KG1 (cell line): ENCODE data around the gene RMND5B.
"Not testable (repeated sequence)": the region's sequence is repeated elsewhere in the genome, so short reads cannot be mapped to it uniquely, and the experiment has no call there.

ENCODE experiments used
- DNase-seq: peaks from one replicate; lab custom pipeline; 2025; lab: John Stamatoyannopoulos, UW

RMND5B gene

DNA sequence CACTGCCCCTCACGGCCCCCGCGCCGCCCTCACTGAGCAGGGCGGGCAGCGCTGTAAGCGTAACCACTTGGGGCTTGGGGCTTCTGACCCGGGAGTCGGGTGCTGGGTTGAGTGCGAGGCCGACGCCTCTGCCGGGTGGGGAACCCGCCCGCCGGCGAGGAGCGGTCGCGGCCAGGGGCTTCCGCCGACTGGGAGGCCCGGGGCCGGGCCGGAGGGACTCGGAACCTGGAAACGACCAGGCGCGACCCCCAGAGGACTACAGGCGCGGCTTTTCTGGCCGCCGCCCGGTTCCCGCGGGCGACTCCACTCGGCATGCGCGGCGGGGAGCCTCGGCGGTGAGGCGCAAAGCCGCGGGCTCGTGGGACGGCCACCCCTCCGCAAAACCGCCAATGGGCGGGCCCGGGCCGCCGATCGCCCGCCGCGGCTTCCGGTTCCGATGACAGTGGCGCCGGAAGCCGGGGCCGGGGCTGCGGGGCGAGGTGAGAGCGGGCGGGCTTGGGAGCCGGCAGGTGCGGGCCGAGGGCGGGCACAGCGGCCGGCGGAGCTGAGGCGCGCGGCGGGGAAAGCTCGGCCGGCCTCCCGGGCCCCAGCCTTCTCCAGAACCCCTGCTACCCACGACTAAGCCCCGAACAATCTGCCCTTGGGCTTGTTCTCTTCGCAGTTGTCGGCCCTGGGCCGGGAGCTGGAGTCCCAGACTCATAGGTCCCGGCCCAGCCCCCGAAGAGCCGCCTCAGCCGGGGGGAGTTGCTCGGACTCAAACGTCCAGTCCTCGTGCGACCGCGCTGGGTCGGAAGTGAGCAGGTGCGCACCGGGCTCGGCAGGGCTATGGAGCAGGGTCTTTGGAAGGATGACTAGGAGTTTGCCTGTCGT is at the start of gene RMND5B:
Gene RMND5B (plus strand): TSS at position 439 of the 870 bp plus-strand sequence. CDS start 7,106 bp downstream, outside the sequence.
- DNase-seq: peak; percentile 68

DNA sequence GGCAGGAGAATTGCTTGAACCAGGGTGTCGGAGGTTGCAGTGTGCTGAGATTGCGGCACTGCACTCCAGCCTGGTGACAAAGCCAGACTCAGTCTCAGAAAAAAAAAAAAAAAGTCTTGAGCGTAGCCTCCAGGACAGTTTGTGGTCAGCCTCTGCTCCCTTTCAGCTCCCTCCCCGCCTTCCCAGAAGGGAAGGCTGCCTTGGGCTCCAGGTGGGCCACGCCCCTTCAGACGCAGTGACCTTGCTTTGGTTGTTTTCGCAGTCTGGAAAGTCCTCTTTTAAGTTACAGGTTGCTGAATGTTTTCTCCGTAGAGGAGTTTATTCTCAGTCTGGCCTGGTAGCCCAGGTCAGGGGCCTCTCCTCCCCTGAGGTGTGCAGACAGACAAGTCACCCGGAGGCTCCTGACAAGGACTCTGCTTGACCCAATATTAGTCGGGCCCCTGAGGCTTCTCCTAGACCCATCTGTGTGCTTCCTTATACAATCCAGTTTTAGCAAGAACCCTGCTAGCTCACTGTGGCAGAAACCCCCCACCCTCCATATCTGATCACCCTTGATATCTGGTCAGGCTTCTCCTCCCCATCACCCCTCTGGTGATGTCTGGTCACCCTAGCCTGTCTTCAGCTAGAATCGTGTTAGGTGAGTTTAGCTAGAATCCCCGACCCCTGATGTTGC is 49.1 kb upstream of the RMND5B start:
- DNase-seq: no peak

DNA sequence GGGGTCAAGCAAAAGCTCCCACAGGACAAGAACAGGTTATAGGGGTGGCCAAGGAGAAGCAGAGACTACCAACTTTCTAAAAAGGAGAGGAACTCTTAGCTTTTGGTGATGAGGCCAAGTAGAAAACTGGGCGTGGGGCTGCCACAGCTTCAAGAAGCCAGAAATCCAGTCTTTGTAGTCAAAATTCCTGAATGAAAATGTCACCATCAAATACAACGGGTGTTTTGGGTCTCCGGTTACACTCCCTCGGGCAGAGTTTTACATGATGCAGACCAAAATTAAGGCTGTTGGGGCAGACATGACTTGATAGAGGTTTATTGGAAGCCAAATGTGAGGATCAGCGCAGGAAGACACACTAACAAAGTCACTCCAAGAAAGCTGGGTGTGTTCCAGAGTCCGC is 46.9 kb upstream of the RMND5B start:
- DNase-seq: no peak

- no peak for DNase-seq
Observed at GRCh38 chr5:178085316-178085715, 45.5 kb upstream of the RMND5B start.

GRCh38 chr5:178086266-178086665 is 44.5 kb upstream of the RMND5B start:
- no peak for DNase-seq

DNA sequence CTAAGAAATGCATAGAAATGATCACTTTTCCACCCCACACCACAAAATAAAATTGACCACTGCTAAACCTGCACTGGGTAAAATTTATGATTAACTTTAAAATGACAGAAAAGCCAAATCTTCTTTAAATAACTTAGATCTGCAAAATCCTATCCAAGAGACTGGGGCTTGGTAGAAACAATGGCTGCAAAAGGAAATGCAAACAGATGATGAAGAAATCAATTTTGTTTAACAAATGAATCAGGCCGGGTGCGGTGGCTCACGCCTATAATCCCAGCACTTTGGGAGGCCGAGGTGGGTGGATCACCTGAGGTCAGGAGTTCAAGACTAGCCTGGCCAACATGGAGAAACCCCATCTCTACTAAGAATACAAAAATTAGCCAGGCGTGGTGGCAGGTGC is 43.6 kb upstream of the RMND5B start:
- not testable (repeated sequence) for DNase-seq

DNA sequence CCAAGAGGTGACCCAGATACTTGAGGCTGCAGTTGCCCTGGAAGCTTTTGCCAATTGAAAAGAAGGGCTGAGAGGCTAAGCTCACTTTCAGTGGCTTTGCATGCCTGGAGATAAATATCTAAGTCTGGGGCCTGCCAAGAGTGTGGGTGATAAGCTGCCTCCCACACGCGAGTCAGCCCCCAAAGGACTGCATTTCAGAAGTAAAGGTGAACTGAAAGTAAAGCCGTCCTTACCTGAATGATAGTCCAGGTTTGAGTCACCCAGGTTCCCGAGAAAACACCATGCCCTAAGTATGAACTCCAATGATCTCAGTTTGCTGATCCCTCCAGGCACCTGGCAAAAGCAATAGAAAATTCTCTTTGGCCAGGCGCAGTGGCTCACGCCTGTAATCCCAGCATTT is 40.0 kb upstream of the RMND5B start:
- no peak for DNase-seq

DNA sequence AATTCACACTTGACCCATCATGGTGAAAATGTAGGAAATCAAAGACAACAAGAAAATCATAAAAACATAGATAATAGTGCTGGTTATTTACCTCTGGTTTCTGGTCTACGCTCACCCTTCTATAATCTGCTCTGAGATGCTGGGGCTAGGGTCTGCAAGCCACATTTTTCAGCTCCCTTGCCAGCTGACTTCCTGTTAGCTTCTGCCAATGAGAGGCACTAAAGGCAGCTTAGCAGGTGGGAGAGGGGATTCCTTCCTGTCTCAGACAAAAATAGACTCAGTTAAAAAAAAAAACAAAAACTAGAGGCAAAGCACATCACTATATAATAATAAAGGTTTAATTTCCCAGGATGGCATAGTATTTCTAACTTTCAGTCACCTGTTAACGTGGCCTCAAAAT is 37.7 kb upstream of the RMND5B start:
- no peak for DNase-seq

- no peak for DNase-seq
Observed at GRCh38 chr5:178094345-178094744, 36.5 kb upstream of the RMND5B start.

DNA sequence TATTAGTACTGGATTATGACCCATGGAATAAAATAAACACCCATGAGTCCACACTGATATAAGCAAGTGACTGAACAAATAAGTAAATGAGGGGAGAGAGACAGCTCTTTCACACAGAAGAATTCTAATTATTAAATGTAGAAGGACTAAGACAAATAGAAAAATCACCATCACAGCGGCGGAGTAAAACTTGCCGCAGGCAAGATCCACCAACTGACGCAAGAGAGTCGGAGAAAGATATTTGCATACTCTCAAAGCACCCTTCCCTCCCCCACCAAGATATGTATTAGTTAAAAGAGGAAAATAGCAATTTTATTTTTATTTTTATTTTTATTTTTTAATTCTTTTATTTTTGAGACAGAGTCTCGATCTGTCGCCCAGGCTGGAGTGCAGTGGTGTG is 32.1 kb upstream of the RMND5B start:
- no peak for DNase-seq

GRCh38 chr5:178103612-178104011 is 27.2 kb upstream of the RMND5B start:
- no peak for DNase-seq

GRCh38 chr5:178104492-178104891 is 26.3 kb upstream of the RMND5B start:
- no peak for DNase-seq

DNA sequence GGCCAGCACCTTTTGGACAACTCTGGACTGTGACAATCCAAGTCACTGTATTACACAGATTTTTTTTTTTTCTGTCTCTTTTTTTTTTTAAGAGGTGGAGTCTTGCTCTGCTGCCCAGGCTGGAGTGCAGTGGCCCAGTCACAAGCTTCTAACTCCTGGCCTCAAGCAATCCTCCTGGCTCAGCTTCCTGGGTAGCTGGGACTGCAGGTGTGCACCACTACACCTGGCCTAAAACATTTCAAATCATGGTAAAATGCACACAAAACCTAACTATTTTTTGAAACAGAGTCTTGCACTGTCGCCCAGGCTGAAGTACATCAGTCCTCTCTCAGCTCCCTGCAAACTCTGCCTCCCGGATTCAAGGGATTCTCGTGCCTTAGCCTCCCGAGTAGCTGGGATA is 24.7 kb upstream of the RMND5B start:
- DNase-seq: no peak

DNA sequence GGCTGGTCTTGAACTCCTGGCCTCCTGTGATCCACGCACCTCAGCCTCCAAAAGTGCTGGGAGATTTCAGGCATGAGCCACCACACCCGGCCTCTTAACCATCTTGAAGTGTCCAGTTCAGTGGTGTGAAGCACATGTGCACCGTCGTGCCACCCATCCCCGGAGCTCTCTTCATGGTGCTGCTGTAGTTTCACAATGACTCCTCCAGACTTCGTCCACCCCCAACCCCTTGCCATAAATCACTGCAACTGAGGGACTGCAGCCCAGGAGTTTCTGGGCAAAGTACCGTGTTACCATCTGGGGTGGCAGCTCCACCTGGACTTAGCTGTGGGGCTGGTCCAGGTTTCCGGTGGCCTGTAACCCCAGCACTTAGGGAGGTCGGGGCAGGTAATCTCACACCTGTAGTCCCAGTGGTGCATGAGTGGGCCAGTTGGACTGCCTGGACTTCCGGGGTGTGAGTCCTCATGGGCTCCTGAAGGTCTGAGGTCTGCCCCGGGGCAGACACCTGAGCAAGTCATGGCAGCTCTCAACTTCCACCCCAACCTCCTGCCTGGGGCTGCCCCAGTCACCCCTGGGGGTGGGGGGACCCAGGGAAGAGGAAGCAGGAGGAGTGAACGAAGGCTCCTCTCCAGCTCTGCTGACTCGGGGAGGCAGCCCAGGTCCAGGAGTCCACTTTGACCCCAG is 24.1 kb upstream of the RMND5B start:
- DNase-seq: no peak

- DNase-seq: no peak
Observed at GRCh38 chr5:178107756-178108310, 23.0 kb upstream of the RMND5B start.

- no peak for DNase-seq
Observed at GRCh38 chr5:178108446-178108845, 22.4 kb upstream of the RMND5B start.

DNA sequence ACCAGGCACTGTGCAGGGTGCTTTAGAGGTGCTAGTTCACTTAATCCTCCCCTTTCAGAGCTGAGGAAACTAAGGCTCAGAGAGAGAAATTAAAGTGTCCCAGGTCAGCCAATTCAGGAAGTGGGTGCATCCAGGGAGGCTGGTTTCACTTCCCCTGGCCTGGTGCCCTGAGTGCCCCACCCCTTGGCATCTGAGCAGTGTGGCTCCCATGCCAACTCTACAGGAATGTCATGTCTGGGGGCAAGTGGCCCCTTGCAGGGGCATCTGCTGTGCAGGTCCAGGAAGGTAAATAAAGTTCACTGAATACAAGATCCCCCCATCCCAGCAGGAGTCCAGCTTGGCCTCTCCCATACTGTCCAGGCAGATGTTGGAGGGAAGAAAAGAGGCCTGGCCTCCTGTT is 21.8 kb upstream of the RMND5B start:
- DNase-seq: no peak

GRCh38 chr5:178110511-178110910 is 20.3 kb upstream of the RMND5B start:
- DNase-seq: no peak

- no peak for DNase-seq
Observed at GRCh38 chr5:178111925-178112324, 18.9 kb upstream of the RMND5B start.

- DNase-seq: no peak
Observed at GRCh38 chr5:178112545-178112944, 18.3 kb upstream of the RMND5B start.

DNA sequence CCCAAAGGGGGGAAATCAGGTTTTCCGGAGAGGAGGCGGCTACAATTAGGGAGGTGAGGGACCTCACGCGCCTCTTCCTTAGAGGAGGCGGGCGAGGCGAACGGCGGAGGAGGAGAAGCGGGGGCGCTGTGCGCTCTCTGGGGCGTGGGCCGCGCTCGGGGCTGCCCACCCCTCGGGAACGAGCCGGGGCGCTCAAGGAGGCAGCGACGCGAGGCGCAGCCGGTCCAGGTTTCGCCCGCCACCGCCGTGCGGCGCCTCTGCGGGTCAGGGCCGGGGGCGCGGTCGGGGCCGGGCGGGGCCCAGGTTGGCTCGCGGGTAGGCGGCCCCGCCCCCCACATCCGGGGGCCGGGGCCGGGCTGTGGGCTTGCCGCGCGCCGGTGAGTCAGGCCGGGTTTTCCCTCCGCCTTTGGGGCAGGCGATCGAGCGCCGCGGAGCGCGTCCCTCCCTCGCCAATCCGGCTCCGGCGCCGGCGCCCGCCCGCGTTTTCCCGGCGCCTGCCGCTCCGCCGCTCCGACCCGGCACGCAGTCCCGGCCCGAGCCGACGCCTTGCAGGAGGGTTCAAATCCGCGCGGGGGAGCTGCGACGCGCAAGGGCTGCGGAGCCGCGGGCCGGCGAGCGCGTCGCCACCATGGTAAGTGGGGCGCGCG is 17.6 kb upstream of the RMND5B start, which contains the start of gene N4BP3:
Gene N4BP3 (plus strand): TSS at position 392 of the 647 bp plus-strand sequence. CDS start 6,052 bp downstream, outside the sequence.
- DNase-seq: no peak

DNA sequence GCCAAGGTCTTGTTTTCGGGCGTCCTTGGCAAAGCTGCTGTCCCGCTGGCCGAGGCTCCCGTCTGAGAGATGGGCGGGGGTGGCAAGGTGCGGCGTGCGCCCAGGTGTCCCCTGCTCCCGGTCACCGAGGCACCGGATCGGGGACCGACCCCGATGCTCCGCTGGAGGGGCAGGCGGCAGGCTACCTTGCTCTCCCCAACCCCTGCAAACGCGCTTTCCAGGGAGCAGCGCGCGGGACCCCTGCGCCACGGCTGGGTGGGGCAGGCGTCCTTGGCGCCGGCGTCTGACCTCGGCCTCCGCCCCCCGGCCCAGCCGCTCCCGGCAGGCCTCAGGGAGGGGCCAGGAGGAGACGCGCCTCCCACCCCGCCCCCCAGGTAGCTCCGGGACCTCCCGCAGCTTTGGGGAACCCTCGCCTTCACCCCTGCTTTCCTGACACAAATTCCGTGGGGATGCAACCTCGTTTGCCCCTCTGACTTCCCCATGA is 16.9 kb upstream of the RMND5B start:
- DNase-seq: no peak
